Muscle of leg (tissue), 11 donors: ENCODE measurements around the gene UBL5. TPM values are rescaled to one million over a fixed set of nuclear protein-coding genes. Genes with fewer than 3 reads are reported as not detected.

ENCODE experiments used
- DNase-seq: peaks from one replicate; pipeline ENCODE4 v3.0.0; 2013
- H3K27ac ChIP-seq: one replicate; pipeline ENCODE4 v1.5.1; 2013; ENCODE audit warnings: mild to moderate bottlenecking, low read length, control low read depth
- H3K27me3 ChIP-seq: one replicate; pipeline ENCODE4 v1.6.1; 2013; ENCODE audit warnings: low read length; ENCODE audit not compliant: control insufficient read depth, insufficient read depth
- H3K36me3 ChIP-seq: one replicate; pipeline ENCODE4 v1.6.1; 2013; ENCODE audit warnings: low read length; ENCODE audit not compliant: control insufficient read depth, insufficient read depth
- H3K4me1 ChIP-seq: one replicate; pipeline ENCODE4 v1.6.1; 2013; ENCODE audit warnings: low read length; ENCODE audit not compliant: control insufficient read depth, insufficient read depth
- H3K4me3 ChIP-seq: one replicate; pipeline ENCODE4 v1.5.1; 2013; ENCODE audit warnings: low read length, control low read depth
- H3K9me3 ChIP-seq: replicated peaks from 2 replicates; pipeline ENCODE4 v1.6.1; 2013; ENCODE audit warnings: low read depth, low read length; ENCODE audit not compliant: control insufficient read depth
- WGBS: methylation state at CpG from one replicate; pipeline ENCODE4 v1.1.5; 2013; ENCODE audit warnings: missing lambda C conversion rate; ENCODE audit not compliant: insufficient coverage; 5-methylcytosine and 5-hydroxymethylcytosine counted together
- polyA plus RNA-seq, 8 donors: library from polyadenylated mRNA; unstranded; fragments of 120-200 nt; gene quantifications; one replicate each; pipeline versions ENCODE4 v1.2.1 to v1.2.3, GENCODE V29; 2013; ENCODE audit warnings: inconsistent platforms in 1 of 8, low replicate concordance in 1 of 8; ENCODE audit not compliant: insufficient read length in 8 of 8, insufficient read depth in 1 of 8
- total RNA-seq: library from RNA; stranded (reverse); fragments of 120-200 nt; gene quantifications from one replicate; pipeline ENCODE4 v1.2.4, GENCODE V29; 2013

The UBL5 gene
- total and polyA plus RNA-seq, 9 donors = 182 to 333 (median 198) TPM

GRCh38 chr19:9877780-9878510, 50.2 kb downstream of the UBL5 start:
- H3K4me1 ChIP-seq = peaks cover under 1% of the 10 kb centered on the region
- 86% methylated on average over 4 of the region's 10 CpGs for WGBS
- no peak for DNase-seq
- no peak overlapping the region for H3K4me3 ChIP-seq
- no peaks in the 10 kb centered on the region for H3K9me3 ChIP-seq
- H3K27ac ChIP-seq = no peak overlapping the region
- no peaks in the 10 kb centered on the region for H3K36me3 ChIP-seq
- H3K27me3 ChIP-seq = no peaks in the 10 kb centered on the region

GRCh38 chr19:9878511-9879196, 50.9 kb downstream of the UBL5 start:
- no peaks in the 10 kb centered on the region for H3K27me3 ChIP-seq

More at GRCh38 chr19:9878511-9879196, 50.9 kb downstream of the UBL5 start:
- Histone ChIP-seq H3K36me3 (no peaks in the 10 kb centered on the region), H3K4me3 (no peak overlapping the region), H3K9me3 (no peaks in the 10 kb centered on the region), H3K27ac (no peak overlapping the region), H3K4me1 (peaks cover 8% of the 10 kb centered on the region)
- WGBS = 72% methylated on average over 6 of the region's 11 CpGs
- DNase-seq = no peak

Other genes with a start within 250 kb of the UBL5 start
- gene ZNF121, start 243.4 kb upstream of the UBL5 start, total RNA-seq = 30.7 TPM
- 10 to 100 TPM in 2 of 8 donors, 1 to 10 TPM in 6; 5.1 to 10.2 (median 8.2) TPM for gene ZNF121, start 243.4 kb upstream of the UBL5 start, polyA plus RNA-seq
- gene ZNF561, start 206.7 kb upstream of the UBL5 start, total RNA-seq = 35.4 TPM
- gene ZNF561, start 206.7 kb upstream of the UBL5 start, polyA plus RNA-seq = 10 to 100 TPM; 24.1 to 36.1 (median 33.3) TPM
- 41.8 TPM for gene ZNF562, start 152.8 kb upstream of the UBL5 start, total RNA-seq
- gene ZNF562, start 152.8 kb upstream of the UBL5 start, polyA plus RNA-seq = 10 to 100 TPM; 10.7 to 17.7 (median 15.5) TPM
- gene ZNF846, start 59.2 kb upstream of the UBL5 start, total RNA-seq = 11.7 TPM
- gene ZNF846, start 59.2 kb upstream of the UBL5 start, polyA plus RNA-seq = 10 to 100 TPM in 2 of 8 donors, 1 to 10 TPM in 6; 6.4 to 12.8 (median 7.7) TPM
- 16.4 TPM for gene FBXL12, start 8.8 kb upstream of the UBL5 start, total RNA-seq
- 10 to 100 TPM; 27.7 to 36.4 (median 29.7) TPM for gene FBXL12, start 8.8 kb upstream of the UBL5 start, polyA plus RNA-seq
- 87.9 TPM for gene PIN1, start 7.4 kb downstream of the UBL5 start, total RNA-seq
- gene PIN1, start 7.4 kb downstream of the UBL5 start, polyA plus RNA-seq = 10 to 100 TPM; 75.0 to 91.8 (median 80.4) TPM
- gene OLFM2, start 108.6 kb downstream of the UBL5 start, total RNA-seq = 13.1 TPM
- gene OLFM2, start 108.6 kb downstream of the UBL5 start, polyA plus RNA-seq = 10 to 100 TPM; 17.3 to 52.0 (median 33.4) TPM
- 42.0 TPM for gene COL5A3, start 182.6 kb downstream of the UBL5 start, total RNA-seq
- 100 to 1,000 TPM in 1 of 8 donors, 10 to 100 TPM in 7; 71.5 to 122 (median 89.8) TPM for gene COL5A3, start 182.6 kb downstream of the UBL5 start, polyA plus RNA-seq
- not detected for gene RDH8, start 185.6 kb downstream of the UBL5 start, total RNA-seq
- gene RDH8, start 185.6 kb downstream of the UBL5 start, polyA plus RNA-seq = not detected